GM12874 (cell line): ENCODE data around the gene CLASP1.

ENCODE experiments used
- CTCF ChIP-seq: IDR thresholded peaks from 2 replicates; pipeline ENCODE4 v1.5.1; 2011; ENCODE audit warnings: low read depth, mild to moderate bottlenecking, control low read depth, low read length, moderate library complexity; ENCODE audit not compliant: insufficient read depth

Gene CLASP1

DNA sequence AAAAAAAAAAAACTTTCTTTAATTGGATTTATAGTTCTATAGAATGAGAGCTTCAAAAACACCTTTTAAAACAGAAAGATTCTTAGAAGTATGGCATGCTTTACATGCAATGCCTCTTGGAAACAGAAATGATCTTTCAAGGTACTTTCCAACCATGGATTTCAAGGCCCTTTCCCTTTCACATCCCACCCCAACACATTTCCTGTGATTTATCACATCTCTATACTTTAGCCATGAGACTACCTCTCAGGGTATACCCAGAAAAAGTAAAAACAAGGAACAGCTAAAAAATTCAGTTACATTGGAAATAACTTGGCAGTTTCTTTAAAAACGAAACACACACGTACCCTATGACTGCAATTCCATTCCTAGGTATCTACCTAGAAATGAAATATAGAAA lies 103.3 kb downstream of the CLASP1 start:
- no peak for TF ChIP-seq CTCF

GRCh38 chr2:121545257-121545656 lies 104.0 kb downstream of the CLASP1 start:
- TF ChIP-seq CTCF, result no peak

GRCh38 chr2:121541495-121541894 lies 107.8 kb downstream of the CLASP1 start:
- TF ChIP-seq CTCF, result no peak

GRCh38 chr2:121539750-121540469 lies 109.4 kb downstream of the CLASP1 start:
- no peak for TF ChIP-seq CTCF

DNA sequence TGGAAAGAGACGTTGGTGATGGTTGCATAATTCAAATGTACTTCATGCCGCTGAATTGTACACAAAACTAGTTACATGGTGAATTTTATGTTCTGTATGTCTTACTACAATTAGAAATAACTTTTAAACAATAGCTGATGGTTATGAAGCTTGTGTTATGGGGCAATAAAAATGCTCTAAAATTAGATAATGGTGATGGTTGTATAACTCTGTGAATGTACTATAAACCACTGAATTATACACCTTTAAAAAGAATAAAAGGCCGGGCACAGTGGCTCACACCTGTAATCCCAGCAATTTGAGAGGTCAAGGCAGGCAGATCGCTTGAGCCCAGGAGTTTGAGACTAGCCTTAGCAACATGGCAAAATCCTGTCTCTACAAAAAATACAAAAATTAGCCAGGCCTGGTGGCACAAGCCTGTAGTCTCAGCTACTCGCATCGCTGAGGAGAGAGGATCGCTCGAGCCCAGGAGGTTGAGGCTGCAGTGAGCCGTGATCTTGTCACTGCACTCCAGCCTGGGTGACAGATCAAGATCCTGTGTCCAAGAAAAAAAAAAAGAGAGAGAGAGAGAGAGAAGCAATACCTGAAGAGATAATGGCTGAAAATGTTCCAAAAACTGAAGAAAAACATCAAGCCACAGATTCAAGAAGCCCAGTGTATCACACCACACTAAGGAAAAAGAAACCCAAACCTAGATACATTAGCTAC lies 112.3 kb downstream of the CLASP1 start:
- TF ChIP-seq CTCF, result no peak

- TF ChIP-seq CTCF, result no peak
Observed at GRCh38 chr2:121536347-121536746, 112.9 kb downstream of the CLASP1 start.

DNA sequence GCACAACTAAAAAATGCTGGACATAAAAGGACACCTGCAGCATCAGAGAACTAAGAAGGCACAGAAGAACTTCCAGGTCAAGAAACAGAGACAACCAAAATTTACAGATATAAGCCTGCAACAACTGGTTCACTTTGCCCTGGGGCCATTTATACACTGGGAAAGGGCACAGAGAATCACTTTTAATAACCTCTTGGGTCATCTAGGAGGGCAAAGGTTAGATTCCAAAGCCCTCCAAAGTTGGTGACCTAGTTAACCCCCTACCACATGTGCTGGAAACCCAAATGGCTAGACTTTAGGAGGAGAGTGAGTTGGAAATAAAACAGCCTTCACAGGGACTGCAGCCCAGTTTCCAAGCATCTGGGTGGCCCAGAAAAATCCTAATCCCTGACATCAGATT lies 115.3 kb downstream of the CLASP1 start:
- no peak for TF ChIP-seq CTCF
